Measurements from ENCODE around the gene MGRN1. TPM values are rescaled to one million over a fixed set of nuclear protein-coding genes. Genes with fewer than 3 reads are reported as not detected.

MGRN1 gene
- total and polyA plus RNA-seq, 8 donors, result 13.2 to 469 (median 56.1) TPM

DNA sequence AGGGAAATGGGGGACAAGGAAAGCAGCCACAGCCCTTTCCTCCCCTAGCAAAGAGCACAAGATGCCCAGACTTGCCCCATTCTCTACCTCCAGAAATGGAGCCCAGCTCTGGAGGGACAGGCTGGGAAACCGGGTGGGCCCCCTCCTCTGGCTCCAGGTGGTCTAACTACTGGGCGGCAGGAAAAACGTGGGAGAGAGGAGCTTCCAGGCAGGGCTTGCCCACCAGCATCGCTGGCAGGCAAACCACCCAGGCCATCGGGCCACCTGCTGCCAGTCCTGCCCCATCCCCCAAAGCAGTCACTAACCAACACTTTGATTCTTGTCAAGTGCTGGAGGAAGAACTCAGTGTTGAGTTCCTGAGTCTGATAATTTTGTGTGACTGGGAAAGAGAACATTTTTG, 93.8 kb downstream of the MGRN1 start:
- intact Hi-C loops (cut with DNase I; ENCODE audit: low total_unique reads), result no loop called here
- Histone ChIP-seq H3K9me3 (no peaks in the 10 kb centered on the region), H3K4me3 (no peak overlapping the region), H3K27me3 (no peaks in the 10 kb centered on the region), H3K36me3 (peaks cover 10 to 82% (median 78%) of the 10 kb centered on the region in 4 donors), H3K27ac (no peak overlapping the region), H3K4me1 (no peaks in the 10 kb centered on the region)
- WGBS, 5 donors, result 76 to 86% (median 82%) methylated on average over 5 of the region's 5 CpGs
- TF ChIP-seq POLR2A (IDR thresholded peaks at IDR 0.05), result no peak
- TF ChIP-seq, protein P1, sequence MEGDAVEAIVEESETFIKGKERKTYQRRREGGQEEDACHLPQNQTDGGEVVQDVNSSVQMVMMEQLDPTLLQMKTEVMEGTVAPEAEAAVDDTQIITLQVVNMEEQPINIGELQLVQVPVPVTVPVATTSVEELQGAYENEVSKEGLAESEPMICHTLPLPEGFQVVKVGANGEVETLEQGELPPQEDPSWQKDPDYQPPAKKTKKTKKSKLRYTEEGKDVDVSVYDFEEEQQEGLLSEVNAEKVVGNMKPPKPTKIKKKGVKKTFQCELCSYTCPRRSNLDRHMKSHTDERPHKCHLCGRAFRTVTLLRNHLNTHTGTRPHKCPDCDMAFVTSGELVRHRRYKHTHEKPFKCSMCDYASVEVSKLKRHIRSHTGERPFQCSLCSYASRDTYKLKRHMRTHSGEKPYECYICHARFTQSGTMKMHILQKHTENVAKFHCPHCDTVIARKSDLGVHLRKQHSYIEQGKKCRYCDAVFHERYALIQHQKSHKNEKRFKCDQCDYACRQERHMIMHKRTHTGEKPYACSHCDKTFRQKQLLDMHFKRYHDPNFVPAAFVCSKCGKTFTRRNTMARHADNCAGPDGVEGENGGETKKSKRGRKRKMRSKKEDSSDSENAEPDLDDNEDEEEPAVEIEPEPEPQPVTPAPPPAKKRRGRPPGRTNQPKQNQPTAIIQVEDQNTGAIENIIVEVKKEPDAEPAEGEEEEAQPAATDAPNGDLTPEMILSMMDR (IDR thresholded peaks at IDR 0.05), result no peak
- TF ChIP-seq POLR2AphosphoS5 (IDR thresholded peaks at IDR 0.05), result no peak
- no peak for TF ChIP-seq EP300 (IDR thresholded peaks at IDR 0.05)
- no peak for DNase-seq

DNA sequence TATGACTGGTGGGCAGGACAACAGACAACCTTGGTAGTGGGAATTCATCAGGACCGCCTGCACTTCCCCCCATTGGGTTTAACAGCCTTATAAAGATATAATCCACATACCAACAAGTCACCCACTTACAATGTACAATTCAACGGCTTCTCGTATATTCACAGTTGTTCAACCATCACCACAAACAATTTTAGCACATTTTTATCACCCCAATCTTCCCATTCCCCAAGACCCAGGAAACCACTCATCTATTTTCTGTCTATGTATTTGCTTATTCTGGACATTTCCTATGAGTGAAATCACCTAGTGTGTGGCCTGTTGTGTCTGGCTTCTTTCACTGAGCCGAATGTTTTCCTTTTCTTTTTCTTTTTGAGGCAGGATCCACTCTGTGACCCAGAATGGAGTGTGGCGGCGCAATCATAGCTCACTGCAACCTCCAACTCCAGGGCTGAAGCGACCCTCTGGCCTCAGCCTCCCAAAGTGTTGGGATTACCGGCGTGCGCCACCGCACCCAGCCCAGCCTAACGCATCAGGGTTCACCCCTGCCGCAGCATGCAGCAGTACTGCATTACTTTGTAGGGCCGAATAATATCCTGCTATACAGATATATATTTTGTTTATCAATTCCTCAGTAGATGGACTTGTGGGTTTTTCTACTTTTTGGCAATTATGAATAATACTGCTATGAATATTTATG, 98.6 kb downstream of the MGRN1 start:
- no peaks in the 10 kb centered on the region for H3K27me3 ChIP-seq
- no peaks in the 10 kb centered on the region for H3K4me1 ChIP-seq

DNA sequence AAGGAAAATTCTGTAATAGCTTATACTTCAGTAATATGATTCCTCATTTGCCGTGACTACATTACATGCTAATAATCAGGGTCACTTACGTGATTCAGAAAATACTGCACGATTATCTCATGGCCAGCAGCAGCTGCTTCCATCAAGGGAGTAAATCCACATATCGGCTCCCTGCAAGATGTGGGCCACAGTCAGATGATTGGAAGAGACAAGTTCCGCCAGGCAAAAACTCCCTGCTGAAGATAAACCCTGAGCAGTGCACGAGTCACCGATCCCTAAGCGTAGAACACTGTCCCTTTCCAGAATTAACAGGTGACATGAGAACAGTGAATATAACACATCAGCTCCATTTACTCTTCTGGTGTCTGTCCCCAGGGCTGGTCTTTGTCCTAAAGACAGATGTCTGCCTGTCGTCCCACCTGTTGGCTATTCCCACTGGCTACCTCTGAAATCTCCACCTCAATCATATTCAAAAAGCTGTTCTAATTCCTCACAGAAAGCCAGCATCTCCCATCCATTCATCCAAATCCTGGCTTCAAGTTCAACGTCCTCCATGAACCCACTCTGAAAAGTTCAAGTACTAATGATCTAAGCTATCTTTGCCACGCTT, 100.1 kb downstream of the MGRN1 start:
- no peak overlapping the region for H3K27ac ChIP-seq
- H3K4me1 ChIP-seq, result no peaks in the 10 kb centered on the region
- DNase-seq, result no peak
- H3K36me3 ChIP-seq, result peaks cover 31 to 89% (median 85%) of the 10 kb centered on the region in 4 donors
- intact Hi-C loops (cut with DNase I; ENCODE audit: low total_unique reads), result no loop called here
- TF ChIP-seq POLR2AphosphoS5 (IDR thresholded peaks at IDR 0.05) (no peak), EP300 (IDR thresholded peaks at IDR 0.05) (no peak), POLR2A (IDR thresholded peaks at IDR 0.05) (no peak)
- TF ChIP-seq, protein P1 (IDR thresholded peaks at IDR 0.05), result no peak
- no peaks in the 10 kb centered on the region for H3K9me3 ChIP-seq
- WGBS, 5 donors, result 92 to 93% (median 92%) methylated on average over 11 of the region's 11 CpGs
- H3K4me3 ChIP-seq, result no peak overlapping the region
- no peaks in the 10 kb centered on the region for H3K27me3 ChIP-seq

More for the DNA sequence above, 98.6 kb downstream of the MGRN1 start:
- Histone ChIP-seq H3K36me3 (peaks cover 21 to 88% (median 83%) of the 10 kb centered on the region in 4 donors), H3K27ac (no peak overlapping the region), H3K9me3 (no peaks in the 10 kb centered on the region), H3K4me3 (no peak overlapping the region)
- DNase-seq, result no peak
- 94 to 97% (median 95%) methylated on average over 14 of the region's 14 CpGs for WGBS, 5 donors
- intact Hi-C loops (cut with DNase I; ENCODE audit: low total_unique reads), result no loop called here
- TF ChIP-seq POLR2A (IDR thresholded peaks at IDR 0.05), result no peak
- TF ChIP-seq, protein P1 (IDR thresholded peaks at IDR 0.05), result no peak
- no peak for TF ChIP-seq POLR2AphosphoS5 (IDR thresholded peaks at IDR 0.05)
- no peak for TF ChIP-seq EP300 (IDR thresholded peaks at IDR 0.05)

DNA sequence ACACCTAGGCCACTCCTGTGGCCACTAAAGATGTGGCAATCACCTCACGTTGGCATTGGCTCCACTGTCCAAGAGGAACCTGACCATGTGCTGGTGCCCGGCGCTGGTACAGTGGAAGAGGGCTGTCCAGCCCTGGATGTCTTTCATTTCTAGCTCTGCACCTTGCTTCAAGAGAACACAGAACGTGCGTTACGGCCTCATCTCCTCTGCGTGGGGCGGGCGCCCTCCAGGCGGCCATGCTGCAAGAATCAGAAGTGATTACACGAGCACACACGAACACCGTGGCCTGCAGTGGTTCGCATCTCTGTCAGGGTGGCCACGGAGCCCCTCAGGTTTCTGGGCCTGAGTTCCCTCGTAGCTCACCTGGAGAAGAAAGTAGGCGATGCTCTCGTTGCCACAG, 102.0 kb downstream of the MGRN1 start:
- intact Hi-C loops (cut with DNase I; ENCODE audit: low total_unique reads), result no loop called here
- 93 to 96% (median 94%) methylated on average over 18 of the region's 18 CpGs for WGBS, 5 donors
- peaks cover 31 to 98% (median 93%) of the 10 kb centered on the region in 4 donors for H3K36me3 ChIP-seq

More for the DNA sequence above, 102.0 kb downstream of the MGRN1 start:
- Histone ChIP-seq H3K4me1 (no peaks in the 10 kb centered on the region), H3K9me3 (no peaks in the 10 kb centered on the region), H3K27ac (no peak overlapping the region), H3K27me3 (no peaks in the 10 kb centered on the region), H3K4me3 (no peak overlapping the region)
- TF ChIP-seq, protein P1 (IDR thresholded peaks at IDR 0.05), result no peak
- TF ChIP-seq POLR2A (IDR thresholded peaks at IDR 0.05) (no peak), EP300 (IDR thresholded peaks at IDR 0.05) (no peak), POLR2AphosphoS5 (IDR thresholded peaks at IDR 0.05) (no peak)
- DNase-seq, result no peak
